PFSK-1 (cell line): ENCODE measurements around the gene PCDHGA6.

Experiments used
- FOXP2 ChIP-seq: optimal IDR thresholded peaks from 2 replicates; pipeline ENCODE3; 2011; ENCODE audit warnings: borderline replicate concordance, control low read depth, inconsistent platforms; ENCODE audit not compliant: insufficient read depth; ENCODE audit errors: extremely low read length, extremely low read depth
- POLR2AphosphoS5 ChIP-seq: IDR thresholded peaks from 2 replicates; pipeline ENCODE4 v1.6.1; 2012; ENCODE audit warnings: low read depth, mild to moderate bottlenecking, control low read depth, low read length, moderate library complexity
- SIN3A ChIP-seq: IDR thresholded peaks from 2 replicates; pipeline ENCODE4 v1.6.1; 2012; ENCODE audit warnings: mild to moderate bottlenecking, low read length, moderate library complexity, borderline replicate concordance; ENCODE audit not compliant: insufficient read depth
- TAF1 ChIP-seq: IDR thresholded peaks from 2 replicates; pipeline ENCODE4 v1.6.1; 2012; ENCODE audit warnings: low read length, control low read depth, borderline replicate concordance; ENCODE audit not compliant: insufficient read depth
- TF ChIP-seq, protein P1 (sequence below), 2 experiments: IDR thresholded peaks; 2 replicates each; pipeline versions ENCODE4 v1.6.1 to v1.8.0; 2011 to 2012; ENCODE audit warnings: low read depth in 2 of 2, low read length in 2 of 2, control low read depth in 1 of 2, inconsistent platforms in 1 of 2, mild to moderate bottlenecking in 1 of 2, moderate library complexity in 1 of 2; ENCODE audit not compliant: insufficient read depth in 1 of 2

PCDHGA6 gene

GRCh38 chr5:141363952-141364660 lies 9.6 kb upstream of the PCDHGA6 start, which contains the start of gene PCDHGA5:
Gene PCDHGA5 (plus strand): TSS chr5:141364162. CDS start chr5:141364331, 169 bp downstream.
- no peak for TF ChIP-seq TAF1
- no peak for TF ChIP-seq SIN3A
- TF ChIP-seq, protein P1, sequence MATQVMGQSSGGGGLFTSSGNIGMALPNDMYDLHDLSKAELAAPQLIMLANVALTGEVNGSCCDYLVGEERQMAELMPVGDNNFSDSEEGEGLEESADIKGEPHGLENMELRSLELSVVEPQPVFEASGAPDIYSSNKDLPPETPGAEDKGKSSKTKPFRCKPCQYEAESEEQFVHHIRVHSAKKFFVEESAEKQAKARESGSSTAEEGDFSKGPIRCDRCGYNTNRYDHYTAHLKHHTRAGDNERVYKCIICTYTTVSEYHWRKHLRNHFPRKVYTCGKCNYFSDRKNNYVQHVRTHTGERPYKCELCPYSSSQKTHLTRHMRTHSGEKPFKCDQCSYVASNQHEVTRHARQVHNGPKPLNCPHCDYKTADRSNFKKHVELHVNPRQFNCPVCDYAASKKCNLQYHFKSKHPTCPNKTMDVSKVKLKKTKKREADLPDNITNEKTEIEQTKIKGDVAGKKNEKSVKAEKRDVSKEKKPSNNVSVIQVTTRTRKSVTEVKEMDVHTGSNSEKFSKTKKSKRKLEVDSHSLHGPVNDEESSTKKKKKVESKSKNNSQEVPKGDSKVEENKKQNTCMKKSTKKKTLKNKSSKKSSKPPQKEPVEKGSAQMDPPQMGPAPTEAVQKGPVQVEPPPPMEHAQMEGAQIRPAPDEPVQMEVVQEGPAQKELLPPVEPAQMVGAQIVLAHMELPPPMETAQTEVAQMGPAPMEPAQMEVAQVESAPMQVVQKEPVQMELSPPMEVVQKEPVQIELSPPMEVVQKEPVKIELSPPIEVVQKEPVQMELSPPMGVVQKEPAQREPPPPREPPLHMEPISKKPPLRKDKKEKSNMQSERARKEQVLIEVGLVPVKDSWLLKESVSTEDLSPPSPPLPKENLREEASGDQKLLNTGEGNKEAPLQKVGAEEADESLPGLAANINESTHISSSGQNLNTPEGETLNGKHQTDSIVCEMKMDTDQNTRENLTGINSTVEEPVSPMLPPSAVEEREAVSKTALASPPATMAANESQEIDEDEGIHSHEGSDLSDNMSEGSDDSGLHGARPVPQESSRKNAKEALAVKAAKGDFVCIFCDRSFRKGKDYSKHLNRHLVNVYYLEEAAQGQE (IDR thresholded peaks at IDR 0.05; ENCODE audit: insufficient read depth in 1 of 2, low read depth in 2 of 2, low read length in 2 of 2) = no peak
- no peak for TF ChIP-seq FOXP2
- TF ChIP-seq POLR2AphosphoS5 = no peak

DNA sequence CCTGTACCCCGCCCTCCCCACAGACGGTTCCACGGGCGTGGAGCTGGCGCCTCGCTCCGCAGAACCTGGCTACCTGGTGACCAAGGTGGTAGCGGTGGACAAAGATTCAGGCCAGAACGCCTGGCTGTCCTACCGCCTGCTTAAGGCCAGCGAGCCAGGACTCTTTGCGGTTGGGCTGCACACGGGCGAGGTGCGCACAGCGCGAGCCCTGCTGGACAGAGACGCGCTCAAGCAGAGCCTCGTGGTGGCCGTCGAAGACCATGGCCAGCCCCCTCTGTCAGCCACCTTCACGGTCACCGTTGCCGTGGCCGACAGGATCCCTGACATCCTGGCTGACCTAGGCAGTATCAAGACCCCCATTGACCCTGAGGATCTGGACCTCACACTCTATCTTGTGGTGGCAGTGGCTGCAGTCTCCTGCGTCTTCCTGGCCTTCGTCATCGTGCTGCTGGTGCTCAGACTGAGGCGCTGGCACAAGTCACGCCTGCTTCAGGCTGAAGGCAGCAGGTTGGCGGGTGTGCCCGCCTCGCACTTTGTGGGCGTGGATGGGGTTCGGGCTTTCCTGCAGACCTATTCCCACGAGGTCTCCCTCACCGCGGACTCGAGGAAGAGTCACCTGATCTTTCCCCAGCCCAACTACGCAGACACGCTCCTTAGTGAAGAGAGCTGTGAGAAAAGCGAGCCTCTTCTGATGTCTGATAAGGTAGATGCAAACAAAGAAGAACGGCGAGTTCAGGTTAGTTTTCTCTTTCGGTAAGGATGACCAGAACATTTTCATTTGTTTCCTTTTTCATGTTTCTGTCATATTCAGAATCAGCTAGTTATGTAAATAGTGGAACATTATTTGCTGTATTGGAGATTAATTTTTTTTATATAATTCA lies 7.4 kb upstream of the PCDHGA6 start:
- TF ChIP-seq FOXP2 (no peak), TAF1 (no peak), SIN3A (no peak), POLR2AphosphoS5 (no peak)
- TF ChIP-seq, protein P1 (IDR thresholded peaks at IDR 0.05; ENCODE audit: insufficient read depth in 1 of 2, low read depth in 2 of 2, low read length in 2 of 2) = no peak

DNA sequence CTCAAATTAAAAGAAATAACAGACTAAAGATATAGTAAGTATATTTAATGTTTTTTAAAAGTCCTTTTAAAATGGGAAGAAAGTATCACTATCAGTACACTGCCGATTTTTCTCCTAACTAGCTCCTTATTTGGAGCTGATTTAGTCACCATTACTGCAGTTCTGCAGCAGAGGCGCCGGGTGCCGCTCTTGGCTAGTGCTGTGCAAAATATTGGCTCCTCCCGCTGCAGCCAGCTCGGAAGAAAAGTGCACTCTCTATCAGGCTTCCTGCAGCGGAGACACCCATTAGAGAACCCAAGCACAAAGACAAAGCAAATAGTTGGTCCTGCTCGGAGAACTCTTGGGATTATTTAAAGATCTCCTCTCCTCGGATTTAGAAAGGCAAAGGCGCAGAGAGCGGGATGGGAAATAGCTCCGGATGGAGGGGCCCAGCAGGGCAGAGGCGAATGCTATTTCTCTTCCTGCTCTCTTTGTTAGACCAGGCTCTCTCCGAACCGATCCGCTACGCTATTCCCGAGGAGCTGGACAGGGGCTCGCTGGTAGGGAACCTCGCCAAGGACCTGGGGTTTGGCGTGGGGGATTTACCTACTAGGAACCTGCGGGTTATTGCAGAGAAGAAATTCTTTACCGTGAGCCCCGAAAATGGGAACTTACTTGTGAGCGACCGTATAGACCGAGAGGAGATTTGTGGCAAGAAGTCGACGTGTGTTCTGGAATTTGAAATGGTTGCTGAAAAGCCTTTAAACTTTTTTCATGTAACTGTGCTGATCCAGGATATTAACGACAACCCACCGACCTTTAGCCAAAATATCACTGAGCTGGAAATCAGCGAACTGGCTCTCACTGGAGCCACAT lies 3.5 kb upstream of the PCDHGA6 start, which contains the start of gene PCDHGB3:
Gene PCDHGB3, plus strand, starts transcription at position 249 of the 855 bp plus-strand sequence. Its CDS starts 153 bp downstream, at position 402.
- TF ChIP-seq TAF1 (no peak), POLR2AphosphoS5 (no peak), SIN3A (no peak), FOXP2 (no peak)
- TF ChIP-seq, protein P1 (IDR thresholded peaks at IDR 0.05; ENCODE audit: insufficient read depth in 1 of 2, low read depth in 2 of 2, low read length in 2 of 2) = no peak

GRCh38 chr5:141371572-141372475 lies 1.9 kb upstream of the PCDHGA6 start:
- TF ChIP-seq POLR2AphosphoS5 (no peak), FOXP2 (no peak), SIN3A (no peak), TAF1 (no peak)
- TF ChIP-seq, protein P1 (IDR thresholded peaks at IDR 0.05; ENCODE audit: insufficient read depth in 1 of 2, low read depth in 2 of 2, low read length in 2 of 2) = no peak
